GM23338 (cell line): ENCODE data around the gene PI4K2A. TPM values are rescaled to one million over a fixed set of nuclear protein-coding genes. Genes with fewer than 3 reads are reported as not detected.

Source experiments
- ATAC-seq: fragments of 200-7000 bp; cut with Tn5 transposase; 3 replicates; pipeline ENCODE4 v1.9.1; 2020
- DNase-seq: peaks from one replicate; pipeline ENCODE4 v3.0.0-alpha.2; 2015; ENCODE audit warnings: low spot score
- H2AFZ ChIP-seq: fragments of 200-600 bp; sonication (generic); 2 replicates; pipeline ENCODE4 v1.8.0; 2016; ENCODE audit warnings: antibody characterized with exemption, mild to moderate bottlenecking, moderate library complexity
- H3F3A ChIP-seq: fragments of 200-600 bp; sonication (generic); replicated peaks from 2 replicates; pipeline ENCODE4 v1.8.0; 2017; ENCODE audit warnings: antibody characterized with exemption, mixed run types, low read depth
- H3K27ac ChIP-seq: fragments of 200-600 bp; sonication (generic); 2 replicates; pipeline ENCODE4 v1.6.1; 2016; ENCODE audit warnings: low read depth
- H3K27me3 ChIP-seq: fragments of 200-600 bp; sonication (generic); 2 replicates; pipeline ENCODE4 v1.8.0; 2016; ENCODE audit warnings: mild to moderate bottlenecking, mixed run types, moderate library complexity; ENCODE audit not compliant: insufficient read depth
- H3K36me3 ChIP-seq: fragments of 200-600 bp; sonication (generic); 2 replicates; pipeline ENCODE4 v1.8.0; 2016; ENCODE audit warnings: mild to moderate bottlenecking; ENCODE audit not compliant: insufficient read depth
- H3K4me1 ChIP-seq: fragments of 200-600 bp; sonication (generic); 2 replicates; pipeline ENCODE4 v1.8.0; 2016; ENCODE audit warnings: mild to moderate bottlenecking, moderate library complexity; ENCODE audit not compliant: insufficient read depth
- H3K4me2 ChIP-seq: fragments of 200-600 bp; sonication (generic); 2 replicates; pipeline ENCODE4 v1.7.1; 2017; ENCODE audit warnings: mixed run types
- H3K4me3 ChIP-seq: fragments of 200-600 bp; sonication (generic); 2 replicates; pipeline ENCODE4 v1.6.1; 2016; ENCODE audit warnings: mixed run types
- H3K79me2 ChIP-seq: fragments of 200-600 bp; sonication (generic); replicated peaks from 2 replicates; pipeline ENCODE4 v1.8.0; 2017; ENCODE audit warnings: mild to moderate bottlenecking; ENCODE audit not compliant: insufficient read depth
- H3K9me2 ChIP-seq: fragments of 200-600 bp; sonication (generic); 2 replicates; pipeline ENCODE4 v1.8.0; 2017; ENCODE audit not compliant: insufficient read depth
- H4K20me1 ChIP-seq: fragments of 200-600 bp; sonication (generic); replicated peaks from 2 replicates; pipeline ENCODE4 v1.8.0; 2017; ENCODE audit warnings: mild to moderate bottlenecking; ENCODE audit not compliant: insufficient read depth
- H3K27ac Mint-ChIP-seq: 2 replicates; pipeline ENCODE4 v1.8.0; 2020; ENCODE audit warnings: inconsistent platforms, mild to moderate bottlenecking, moderate library complexity, mixed read lengths
- H3K27me3 Mint-ChIP-seq: 3 replicates; pipeline ENCODE4 v1.8.0; 2022; ENCODE audit warnings: low read depth, mild to moderate bottlenecking, moderate library complexity, mixed read lengths, inconsistent platforms; ENCODE audit not compliant: insufficient read depth, poor library complexity
- H3K36me3 Mint-ChIP-seq: 3 replicates; pipeline ENCODE4 v1.8.0; 2021; ENCODE audit warnings: low read depth, mild to moderate bottlenecking, inconsistent platforms, moderate library complexity, mixed read lengths
- H3K4me1 Mint-ChIP-seq: 3 replicates; pipeline ENCODE4 v1.8.0; 2020; ENCODE audit warnings: mild to moderate bottlenecking, inconsistent platforms, mixed read lengths
- H3K4me3 Mint-ChIP-seq: 3 replicates; pipeline ENCODE4 v1.8.0; 2021; ENCODE audit warnings: moderate library complexity, mild to moderate bottlenecking, inconsistent platforms, mixed read lengths
- H3K9me3 Mint-ChIP-seq: 3 replicates; pipeline ENCODE4 v1.8.0; 2020; ENCODE audit warnings: moderate library complexity, mild to moderate bottlenecking, inconsistent platforms, mixed read lengths
- ETS1 ChIP-seq: IDR thresholded peaks from 2 replicates; pipeline ENCODE4 v1.6.1; 2016; ENCODE audit warnings: antibody characterized with exemption
- JUNB ChIP-seq: IDR thresholded peaks from one replicate; pipeline ENCODE4 v1.6.1; 2016; ENCODE audit warnings: antibody characterized with exemption; ENCODE audit not compliant: unreplicated experiment
- ZNF114 ChIP-seq: fragments of 250-450 bp; sonication (Bioruptor Pico); IDR thresholded peaks from 2 replicates; pipeline ENCODE4 v1.5.0; 2020; ENCODE audit warnings: mild to moderate bottlenecking, moderate library complexity
- polyA plus RNA-seq: library from polyadenylated mRNA; unstranded; fragments of >200 nt; fragmentation: Nextera tagmentation; extraction: Ambion mirVana; gene quantifications from 2 replicates; pipeline ENCODE4 v1.2.1, GENCODE V29; 2016
- total RNA-seq: library from RNA; depleted of rRNA; stranded (reverse); fragments of >200 nt; shearing (Covaris generic); gene quantifications from 2 replicates; pipeline ENCODE4 v1.2.3, GENCODE V29; 2014
- TF ChIP-seq, protein P1 (sequence below): fragments of 250-450 bp; sonication (Bioruptor Pico); IDR thresholded peaks from 2 replicates; pipeline ENCODE4 v1.5.0; 2020; ENCODE audit warnings: mild to moderate bottlenecking, moderate library complexity
- TF ChIP-seq, protein P2 (sequence below), 2 experiments: fragments of 200-600 bp in 1 of 2; sonication (generic) in 1 of 2; conservative IDR thresholded peaks; 2 replicates each; pipeline versions ENCODE4 v1.5.1 to v1.6.1; 2016 to 2017; ENCODE audit warnings: antibody characterized with exemption in 2 of 2, low read depth in 2 of 2, mild to moderate bottlenecking in 2 of 2, moderate library complexity in 1 of 2

The PI4K2A gene
- total and polyA plus RNA-seq, 2 experiments from 2014 or later, result 8.1 to 29.2 TPM

DNA sequence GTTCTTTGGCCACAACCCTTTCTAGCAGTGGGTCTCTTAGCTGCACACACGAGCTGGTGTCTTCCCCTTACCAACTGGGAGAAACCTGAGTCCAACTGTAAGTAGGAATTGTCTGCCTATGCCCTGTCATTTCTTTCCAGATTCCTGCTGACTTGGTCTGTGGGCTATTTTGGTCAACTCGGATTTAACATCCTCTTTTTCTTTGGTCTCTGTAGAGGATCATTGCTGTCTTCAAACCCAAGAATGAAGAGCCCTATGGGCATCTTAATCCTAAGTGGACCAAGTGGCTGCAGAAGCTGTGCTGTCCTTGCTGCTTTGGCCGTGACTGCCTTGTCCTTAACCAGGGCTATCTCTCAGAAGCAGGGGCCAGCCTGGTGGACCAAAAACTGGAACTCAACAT is 10.3 kb downstream of the PI4K2A start:
- H3K4me3 ChIP-seq, result no peak overlapping the region
- Mint-ChIP-seq H3K27me3 (no peaks in the 10 kb centered on the region), H3K27ac (peak overlapping the region; percentile 64; the same call in 1 of the 2 replicates), H3K4me1 (peaks cover 25% of the 10 kb centered on the region), H3K36me3 (peaks cover 41% of the 10 kb centered on the region), H3K4me3 (no peak overlapping the region), H3K9me3 (no peaks in the 10 kb centered on the region)
- DNase-seq (no peak), ATAC-seq (no peak)
- peaks cover 34% of the 10 kb centered on the region for H3K36me3 ChIP-seq
- peaks cover 28% of the 10 kb centered on the region; the same call in 1 of the 2 replicates for H3K4me1 ChIP-seq
- TF ChIP-seq, protein P1, sequence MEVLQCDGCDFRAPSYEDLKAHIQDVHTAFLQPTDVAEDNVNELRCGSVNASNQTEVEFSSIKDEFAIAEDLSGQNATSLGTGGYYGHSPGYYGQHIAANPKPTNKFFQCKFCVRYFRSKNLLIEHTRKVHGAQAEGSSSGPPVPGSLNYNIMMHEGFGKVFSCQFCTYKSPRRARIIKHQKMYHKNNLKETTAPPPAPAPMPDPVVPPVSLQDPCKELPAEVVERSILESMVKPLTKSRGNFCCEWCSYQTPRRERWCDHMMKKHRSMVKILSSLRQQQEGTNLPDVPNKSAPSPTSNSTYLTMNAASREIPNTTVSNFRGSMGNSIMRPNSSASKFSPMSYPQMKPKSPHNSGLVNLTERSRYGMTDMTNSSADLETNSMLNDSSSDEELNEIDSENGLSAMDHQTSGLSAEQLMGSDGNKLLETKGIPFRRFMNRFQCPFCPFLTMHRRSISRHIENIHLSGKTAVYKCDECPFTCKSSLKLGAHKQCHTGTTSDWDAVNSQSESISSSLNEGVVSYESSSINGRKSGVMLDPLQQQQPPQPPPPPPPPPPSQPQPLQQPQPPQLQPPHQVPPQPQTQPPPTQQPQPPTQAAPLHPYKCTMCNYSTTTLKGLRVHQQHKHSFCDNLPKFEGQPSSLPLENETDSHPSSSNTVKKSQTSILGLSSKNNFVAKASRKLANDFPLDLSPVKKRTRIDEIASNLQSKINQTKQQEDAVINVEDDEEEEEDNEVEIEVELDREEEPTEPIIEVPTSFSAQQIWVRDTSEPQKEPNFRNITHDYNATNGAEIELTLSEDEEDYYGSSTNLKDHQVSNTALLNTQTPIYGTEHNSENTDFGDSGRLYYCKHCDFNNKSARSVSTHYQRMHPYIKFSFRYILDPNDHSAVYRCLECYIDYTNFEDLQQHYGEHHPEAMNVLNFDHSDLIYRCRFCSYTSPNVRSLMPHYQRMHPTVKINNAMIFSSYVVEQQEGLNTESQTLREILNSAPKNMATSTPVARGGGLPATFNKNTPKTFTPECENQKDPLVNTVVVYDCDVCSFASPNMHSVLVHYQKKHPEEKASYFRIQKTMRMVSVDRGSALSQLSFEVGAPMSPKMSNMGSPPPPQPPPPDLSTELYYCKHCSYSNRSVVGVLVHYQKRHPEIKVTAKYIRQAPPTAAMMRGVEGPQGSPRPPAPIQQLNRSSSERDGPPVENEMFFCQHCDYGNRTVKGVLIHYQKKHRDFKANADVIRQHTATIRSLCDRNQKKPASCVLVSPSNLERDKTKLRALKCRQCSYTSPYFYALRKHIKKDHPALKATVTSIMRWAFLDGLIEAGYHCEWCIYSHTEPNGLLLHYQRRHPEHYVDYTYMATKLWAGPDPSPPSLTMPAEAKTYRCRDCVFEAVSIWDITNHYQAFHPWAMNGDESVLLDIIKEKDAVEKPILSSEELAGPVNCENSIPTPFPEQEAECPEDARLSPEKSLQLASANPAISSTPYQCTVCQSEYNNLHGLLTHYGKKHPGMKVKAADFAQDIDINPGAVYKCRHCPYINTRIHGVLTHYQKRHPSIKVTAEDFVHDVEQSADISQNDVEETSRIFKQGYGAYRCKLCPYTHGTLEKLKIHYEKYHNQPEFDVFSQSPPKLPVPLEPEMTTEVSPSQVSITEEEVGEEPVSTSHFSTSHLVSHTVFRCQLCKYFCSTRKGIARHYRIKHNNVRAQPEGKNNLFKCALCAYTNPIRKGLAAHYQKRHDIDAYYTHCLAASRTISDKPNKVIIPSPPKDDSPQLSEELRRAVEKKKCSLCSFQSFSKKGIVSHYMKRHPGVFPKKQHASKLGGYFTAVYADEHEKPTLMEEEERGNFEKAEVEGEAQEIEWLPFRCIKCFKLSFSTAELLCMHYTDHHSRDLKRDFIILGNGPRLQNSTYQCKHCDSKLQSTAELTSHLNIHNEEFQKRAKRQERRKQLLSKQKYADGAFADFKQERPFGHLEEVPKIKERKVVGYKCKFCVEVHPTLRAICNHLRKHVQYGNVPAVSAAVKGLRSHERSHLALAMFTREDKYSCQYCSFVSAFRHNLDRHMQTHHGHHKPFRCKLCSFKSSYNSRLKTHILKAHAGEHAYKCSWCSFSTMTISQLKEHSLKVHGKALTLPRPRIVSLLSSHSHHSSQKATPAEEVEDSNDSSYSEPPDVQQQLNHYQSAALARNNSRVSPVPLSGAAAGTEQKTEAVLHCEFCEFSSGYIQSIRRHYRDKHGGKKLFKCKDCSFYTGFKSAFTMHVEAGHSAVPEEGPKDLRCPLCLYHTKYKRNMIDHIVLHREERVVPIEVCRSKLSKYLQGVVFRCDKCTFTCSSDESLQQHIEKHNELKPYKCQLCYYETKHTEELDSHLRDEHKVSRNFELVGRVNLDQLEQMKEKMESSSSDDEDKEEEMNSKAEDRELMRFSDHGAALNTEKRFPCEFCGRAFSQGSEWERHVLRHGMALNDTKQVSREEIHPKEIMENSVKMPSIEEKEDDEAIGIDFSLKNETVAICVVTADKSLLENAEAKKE (CRISPR knock-in tag), result no peak
- TF ChIP-seq, protein P2, sequence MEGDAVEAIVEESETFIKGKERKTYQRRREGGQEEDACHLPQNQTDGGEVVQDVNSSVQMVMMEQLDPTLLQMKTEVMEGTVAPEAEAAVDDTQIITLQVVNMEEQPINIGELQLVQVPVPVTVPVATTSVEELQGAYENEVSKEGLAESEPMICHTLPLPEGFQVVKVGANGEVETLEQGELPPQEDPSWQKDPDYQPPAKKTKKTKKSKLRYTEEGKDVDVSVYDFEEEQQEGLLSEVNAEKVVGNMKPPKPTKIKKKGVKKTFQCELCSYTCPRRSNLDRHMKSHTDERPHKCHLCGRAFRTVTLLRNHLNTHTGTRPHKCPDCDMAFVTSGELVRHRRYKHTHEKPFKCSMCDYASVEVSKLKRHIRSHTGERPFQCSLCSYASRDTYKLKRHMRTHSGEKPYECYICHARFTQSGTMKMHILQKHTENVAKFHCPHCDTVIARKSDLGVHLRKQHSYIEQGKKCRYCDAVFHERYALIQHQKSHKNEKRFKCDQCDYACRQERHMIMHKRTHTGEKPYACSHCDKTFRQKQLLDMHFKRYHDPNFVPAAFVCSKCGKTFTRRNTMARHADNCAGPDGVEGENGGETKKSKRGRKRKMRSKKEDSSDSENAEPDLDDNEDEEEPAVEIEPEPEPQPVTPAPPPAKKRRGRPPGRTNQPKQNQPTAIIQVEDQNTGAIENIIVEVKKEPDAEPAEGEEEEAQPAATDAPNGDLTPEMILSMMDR (conservative IDR thresholded peaks at IDR 0.05; ENCODE audit: low read depth in 2 of 2), result no peak
- no peaks in the 10 kb centered on the region for H3K9me2 ChIP-seq
- 0 out of 2 replicates have a peak overlapping the region, but pooled peaks have one; percentile 55 for H3K27ac ChIP-seq
- H3K79me2 ChIP-seq, result peaks cover 51% of the 10 kb centered on the region
- no peak overlapping the region for H2AFZ ChIP-seq
- H3F3A ChIP-seq, result no peaks in the 10 kb centered on the region; the same call in 1 of the 2 replicates
- H3K4me2 ChIP-seq, result no peak overlapping the region
- H3K27me3 ChIP-seq, result no peaks in the 10 kb centered on the region
- H4K20me1 ChIP-seq, result peaks cover 12% of the 10 kb centered on the region

- Histone ChIP-seq H3K27ac (no peak overlapping the region), H3K4me3 (no peak overlapping the region), H3K9me2 (no peaks in the 10 kb centered on the region), H4K20me1 (peaks cover 12% of the 10 kb centered on the region), H2AFZ (no peak overlapping the region), H3K27me3 (no peaks in the 10 kb centered on the region), H3K4me2 (no peak overlapping the region), H3K4me1 (peaks cover 28% of the 10 kb centered on the region; the same call in 1 of the 2 replicates), H3K36me3 (peaks cover 37% of the 10 kb centered on the region), H3K79me2 (peaks cover 41% of the 10 kb centered on the region), H3F3A (no peaks in the 10 kb centered on the region; the same call in 1 of the 2 replicates)
- H3K4me3 Mint-ChIP-seq, result no peak overlapping the region
- peaks cover 25% of the 10 kb centered on the region for H3K4me1 Mint-ChIP-seq
- no peak for ATAC-seq
- H3K36me3 Mint-ChIP-seq, result peaks cover 48% of the 10 kb centered on the region
- H3K27me3 Mint-ChIP-seq, result no peaks in the 10 kb centered on the region
- DNase-seq, result no peak
- H3K9me3 Mint-ChIP-seq, result no peaks in the 10 kb centered on the region
- peak overlapping the region; percentile 58; the same call in 1 of the 2 replicates for H3K27ac Mint-ChIP-seq
- TF ChIP-seq JUNB (no peak), ETS1 (no peak), ZNF114 (CRISPR knock-in tag) (no peak)
- TF ChIP-seq, protein P2 (conservative IDR thresholded peaks at IDR 0.05; ENCODE audit: low read depth in 2 of 2), result no peak
Measured at GRCh38 chr10:97651773-97652172, 11.3 kb downstream of the PI4K2A start.
